NB4 (cell line): Measurements from ENCODE around the gene SATB2.

Experiments used
- DNase-seq: peaks from one replicate; pipeline ENCODE4 v3.0.0; 2010; ENCODE audit warnings: low read depth
- H3K4me3 ChIP-seq: one replicate; pipeline ENCODE4 v1.5.1; 2011; ENCODE audit warnings: mild to moderate bottlenecking, low read depth, low read length, moderate library complexity
- MAX ChIP-seq: IDR thresholded peaks from 2 replicates; pipeline ENCODE4 v1.6.1; 2011; ENCODE audit warnings: low read depth, low read length
- MYC ChIP-seq: IDR thresholded peaks from 2 replicates; pipeline ENCODE4 v1.6.1; 2011; ENCODE audit warnings: low read depth, low read length
- POLR2A ChIP-seq: IDR thresholded peaks from 2 replicates; pipeline ENCODE4 v1.6.1; 2011; ENCODE audit warnings: mild to moderate bottlenecking; ENCODE audit not compliant: insufficient read length; ENCODE audit errors: extremely low read depth
- TF ChIP-seq, protein P1 (sequence below): IDR thresholded peaks from one replicate; pipeline ENCODE4 v1.5.1; 2012; ENCODE audit warnings: low read depth, low read length

The SATB2 gene

GRCh38 chr2:199462347-199462955 lies 4.7 kb upstream of the SATB2 start:
- TF ChIP-seq MAX (no peak), MYC (no peak), POLR2A (no peak)
- TF ChIP-seq, protein P1, sequence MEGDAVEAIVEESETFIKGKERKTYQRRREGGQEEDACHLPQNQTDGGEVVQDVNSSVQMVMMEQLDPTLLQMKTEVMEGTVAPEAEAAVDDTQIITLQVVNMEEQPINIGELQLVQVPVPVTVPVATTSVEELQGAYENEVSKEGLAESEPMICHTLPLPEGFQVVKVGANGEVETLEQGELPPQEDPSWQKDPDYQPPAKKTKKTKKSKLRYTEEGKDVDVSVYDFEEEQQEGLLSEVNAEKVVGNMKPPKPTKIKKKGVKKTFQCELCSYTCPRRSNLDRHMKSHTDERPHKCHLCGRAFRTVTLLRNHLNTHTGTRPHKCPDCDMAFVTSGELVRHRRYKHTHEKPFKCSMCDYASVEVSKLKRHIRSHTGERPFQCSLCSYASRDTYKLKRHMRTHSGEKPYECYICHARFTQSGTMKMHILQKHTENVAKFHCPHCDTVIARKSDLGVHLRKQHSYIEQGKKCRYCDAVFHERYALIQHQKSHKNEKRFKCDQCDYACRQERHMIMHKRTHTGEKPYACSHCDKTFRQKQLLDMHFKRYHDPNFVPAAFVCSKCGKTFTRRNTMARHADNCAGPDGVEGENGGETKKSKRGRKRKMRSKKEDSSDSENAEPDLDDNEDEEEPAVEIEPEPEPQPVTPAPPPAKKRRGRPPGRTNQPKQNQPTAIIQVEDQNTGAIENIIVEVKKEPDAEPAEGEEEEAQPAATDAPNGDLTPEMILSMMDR: no peak
- H3K4me3 ChIP-seq: no peak overlapping the region
- peak; percentile 9 for DNase-seq

GRCh38 chr2:199461711-199462346 lies 4.1 kb upstream of the SATB2 start:
- peak overlapping the region; percentile 89 for H3K4me3 ChIP-seq
- no peak for DNase-seq
- TF ChIP-seq, protein P1: no peak
- TF ChIP-seq MAX (no peak), MYC (no peak), POLR2A (no peak)

DNA sequence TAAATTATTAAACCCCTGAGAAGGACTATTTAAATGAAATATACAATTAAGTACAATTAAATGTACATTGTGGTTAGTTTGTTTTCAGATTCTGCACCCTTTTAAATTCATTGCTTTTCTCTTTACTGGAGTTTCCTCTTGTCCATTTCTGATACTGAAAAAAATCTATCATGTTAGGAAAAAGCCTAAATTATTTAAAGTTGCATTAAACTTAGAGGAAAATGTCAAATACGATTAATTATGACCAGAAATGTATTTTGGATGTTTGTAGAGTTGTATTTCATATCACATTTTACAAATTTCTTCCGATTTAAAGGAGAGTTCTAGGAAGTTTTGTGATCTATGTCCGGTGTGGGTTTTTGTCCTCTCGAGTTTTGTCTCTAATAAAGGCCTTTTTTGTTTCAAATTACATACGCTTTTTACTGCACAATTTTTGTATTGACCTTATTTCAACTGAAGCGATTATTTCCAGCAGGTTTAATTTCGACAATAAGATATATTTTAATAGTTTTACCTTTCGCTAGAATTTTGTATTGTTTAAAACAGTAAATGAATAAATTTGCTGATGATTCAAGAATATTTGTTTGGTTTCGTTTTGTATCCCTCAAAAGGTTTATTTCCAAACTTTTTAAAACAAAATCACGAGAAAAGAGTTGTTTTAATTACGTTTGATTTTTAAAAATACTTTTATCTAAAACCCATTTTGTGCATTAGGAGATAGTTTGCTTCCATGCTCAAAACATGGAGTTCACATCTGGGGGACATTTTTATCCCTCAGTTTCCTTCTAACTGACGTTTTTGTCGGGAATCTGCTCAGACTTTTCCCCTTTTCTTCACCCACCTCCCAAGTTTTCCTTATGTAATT lies 3.3 kb upstream of the SATB2 start:
- peak overlapping the region; percentile 89 for H3K4me3 ChIP-seq
- no peak for DNase-seq
- TF ChIP-seq MYC (no peak), MAX (no peak), POLR2A (no peak)
- TF ChIP-seq, protein P1: no peak

GRCh38 chr2:199460101-199460671 lies 2.4 kb upstream of the SATB2 start:
- H3K4me3 ChIP-seq: peak overlapping the region; percentile 89
- TF ChIP-seq MYC: no peak
- TF ChIP-seq POLR2A: peak; percentile 39
- peak; percentile 82 for DNase-seq

DNA sequence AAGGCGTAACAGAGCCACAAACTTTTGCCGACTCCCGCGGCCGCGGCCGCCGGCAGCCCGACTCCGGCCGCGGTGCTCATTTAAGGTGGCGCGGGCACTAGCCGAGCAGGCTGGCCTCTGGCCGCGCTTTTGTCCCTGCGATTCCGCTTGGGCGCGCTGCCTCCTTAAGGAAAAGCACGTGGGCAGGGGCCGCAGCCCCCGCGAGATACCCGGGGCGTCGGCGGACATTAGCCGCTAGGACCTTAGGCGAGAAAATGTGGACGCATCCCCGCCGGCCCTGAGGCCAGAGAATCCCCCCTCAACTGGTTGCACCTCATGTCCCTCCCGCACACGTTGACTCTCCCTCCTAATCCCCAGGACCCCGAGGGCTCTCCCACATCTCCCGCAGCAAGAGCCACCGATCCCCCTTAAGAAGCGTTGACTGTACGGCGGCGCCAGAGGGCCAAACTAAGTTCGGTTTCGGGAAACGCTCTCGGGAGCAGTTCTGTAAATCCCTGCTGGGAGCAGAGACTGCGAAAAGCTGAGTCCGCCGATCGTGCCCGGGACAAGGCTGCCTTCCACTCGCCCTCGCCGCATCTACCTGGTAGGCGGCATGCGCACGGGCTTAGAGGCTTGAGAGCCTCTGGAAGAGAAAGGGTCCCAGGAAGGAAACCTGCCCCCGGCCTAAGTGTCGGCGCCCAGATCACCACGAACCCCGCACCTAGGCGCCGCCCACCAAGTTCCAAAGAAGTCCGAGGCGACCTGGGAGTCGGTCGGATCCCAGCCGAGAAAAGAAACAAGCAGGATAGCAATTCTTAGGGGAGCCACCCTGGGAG lies 1.8 kb upstream of the SATB2 start:
- TF ChIP-seq MAX (peak; percentile 92), MYC (peak; percentile 89), POLR2A (peak; percentile 54)
- TF ChIP-seq, protein P1: no peak
- DNase-seq: peak; percentile 94
- H3K4me3 ChIP-seq: peak overlapping the region; percentile 89
